GM18526 (cell line): ENCODE measurements around the gene MIA3.
A peak's percentile ranks its signal among the peaks of the same experiment; 100 is the strongest.

ENCODE experiments used
- POLR2A ChIP-seq: IDR thresholded peaks from 3 replicates; pipeline ENCODE4 v1.6.1; 2011; ENCODE audit not compliant: insufficient read length; ENCODE audit errors: extremely low read depth

MIA3 gene

DNA sequence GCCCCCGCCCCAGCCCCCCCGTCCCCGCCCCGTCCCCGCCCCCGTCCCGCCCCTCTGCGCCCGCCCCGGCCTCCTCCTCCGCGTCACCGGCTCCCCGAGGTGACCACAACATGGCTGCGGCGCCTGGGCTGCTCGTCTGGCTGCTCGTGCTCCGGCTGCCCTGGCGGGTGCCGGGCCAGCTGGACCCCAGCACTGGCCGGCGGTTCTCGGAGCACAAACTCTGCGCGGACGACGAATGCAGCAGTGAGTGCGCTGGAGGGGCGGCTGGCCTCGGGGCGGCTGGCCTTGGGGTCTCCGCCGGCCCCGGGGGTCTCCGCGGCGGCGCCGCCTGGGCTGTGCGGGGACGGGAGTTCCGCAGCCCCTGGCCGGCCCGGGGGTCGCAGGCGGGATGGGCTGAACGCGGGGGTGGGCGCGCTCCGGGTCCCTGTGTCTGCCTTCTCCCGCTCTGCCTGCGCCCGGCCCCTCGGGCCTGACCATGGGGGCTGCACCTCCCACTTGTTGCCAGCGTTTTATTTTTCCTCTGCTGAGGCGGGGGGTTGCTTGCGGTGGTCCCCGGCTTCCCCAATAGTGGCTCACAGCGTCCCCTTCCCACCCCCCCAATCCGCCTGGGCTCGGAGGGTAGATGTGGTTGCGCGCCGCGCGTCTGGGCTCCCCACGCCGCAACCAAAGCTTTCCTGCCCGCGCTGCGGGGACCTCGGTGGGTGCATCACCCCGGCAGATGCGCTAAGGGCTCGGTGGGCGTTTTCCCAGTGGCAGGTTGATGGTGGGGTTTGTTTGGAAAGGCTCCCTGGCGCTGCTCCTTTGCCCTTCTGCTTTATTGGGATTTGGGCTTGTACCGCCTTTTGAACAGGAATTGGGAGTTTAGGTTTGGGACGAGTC lies at the start of gene MIA3:
TSS of gene MIA3 (plus strand) at position 97 of the 879 bp plus-strand sequence. CDS start at position 111, 14 bp downstream.
- TF ChIP-seq POLR2A = peak; percentile 82

DNA sequence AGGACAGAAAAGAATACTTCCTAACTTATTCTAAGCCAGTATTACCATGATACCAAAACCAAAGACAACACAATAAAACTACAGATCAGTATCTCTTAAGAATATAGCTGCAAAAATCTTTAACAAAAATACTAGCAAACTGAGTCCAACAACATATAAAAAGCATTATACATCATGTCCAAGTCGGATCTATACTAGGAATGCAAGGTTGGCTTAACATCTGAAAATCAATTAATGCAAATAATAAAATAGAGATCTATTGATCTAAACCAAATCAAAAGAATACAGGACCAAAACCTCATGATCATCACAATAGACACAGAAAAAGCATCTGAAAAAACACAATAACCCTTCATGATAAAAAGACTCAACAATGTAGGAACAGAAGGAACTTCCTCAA lies 47.1 kb upstream of the MIA3 start:
- no peak for TF ChIP-seq POLR2A

DNA sequence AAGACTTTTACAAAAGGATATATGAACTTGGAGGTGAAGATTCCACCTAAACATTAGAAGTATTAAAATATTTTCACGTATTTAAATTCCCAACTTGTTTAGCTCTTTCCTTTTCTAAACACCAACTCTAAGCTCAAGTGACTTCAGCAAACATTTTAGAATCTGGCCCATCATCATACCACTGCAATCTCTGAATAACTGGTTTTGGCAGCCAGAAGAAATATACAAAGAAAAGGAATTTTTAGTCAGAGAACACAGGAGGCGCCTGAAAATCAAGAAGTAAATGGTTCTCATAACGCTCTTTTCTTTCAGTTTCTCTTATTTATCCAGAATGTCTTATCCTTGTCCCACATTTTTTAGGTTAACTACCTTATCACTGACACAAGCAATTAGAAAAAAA lies 38.6 kb upstream of the MIA3 start:
- no peak for TF ChIP-seq POLR2A

GRCh38 chr1:222582099-222582774 lies 35.7 kb upstream of the MIA3 start:
- no peak for TF ChIP-seq POLR2A

DNA sequence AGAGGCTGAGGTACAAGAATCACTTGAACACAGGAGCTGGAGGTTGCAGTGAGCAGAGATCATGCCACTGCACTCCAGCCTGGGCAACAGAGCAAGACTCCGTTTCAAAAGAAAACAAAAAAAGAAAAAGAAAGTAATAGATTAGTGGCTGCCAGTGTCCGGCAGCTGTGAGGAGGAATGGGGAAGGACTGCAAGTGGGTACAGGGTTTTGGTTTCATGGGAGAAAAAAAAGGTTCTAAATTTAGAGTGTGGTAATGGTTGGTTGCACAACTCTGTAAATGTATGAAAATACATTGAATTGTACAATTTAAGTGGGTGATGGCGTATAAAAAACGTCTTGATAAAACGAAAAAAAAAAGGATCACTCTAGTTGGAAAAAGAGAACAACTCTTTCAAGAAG lies 34.8 kb upstream of the MIA3 start:
- no peak for TF ChIP-seq POLR2A

- no peak for TF ChIP-seq POLR2A
Observed at GRCh38 chr1:222586842-222587241, 31.1 kb upstream of the MIA3 start.

DNA sequence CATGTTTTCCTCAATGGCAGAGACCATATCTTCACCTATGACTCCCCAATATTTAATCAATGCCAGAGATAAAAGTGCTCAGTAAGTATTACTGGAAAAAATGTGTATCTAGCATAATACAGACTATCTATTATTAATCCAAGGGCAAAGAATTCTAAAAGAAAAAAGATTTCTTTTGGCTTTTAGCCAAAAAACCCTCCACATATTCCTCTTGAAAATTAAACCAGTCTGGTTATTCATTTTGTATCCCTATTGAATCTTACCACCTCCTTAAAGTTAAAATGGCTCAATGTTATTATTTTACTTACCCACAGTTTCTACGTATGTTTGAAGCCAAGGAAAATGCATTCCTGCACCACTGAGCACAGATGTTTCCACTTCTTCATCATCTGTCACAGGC lies 29.8 kb upstream of the MIA3 start:
- no peak for TF ChIP-seq POLR2A

GRCh38 chr1:222589462-222590302 lies 28.2 kb upstream of the MIA3 start, which contains the start of gene TAF1A:
Gene TAF1A (minus strand): TSS chr1:222589933.
- peak; percentile 55 for TF ChIP-seq POLR2A

DNA sequence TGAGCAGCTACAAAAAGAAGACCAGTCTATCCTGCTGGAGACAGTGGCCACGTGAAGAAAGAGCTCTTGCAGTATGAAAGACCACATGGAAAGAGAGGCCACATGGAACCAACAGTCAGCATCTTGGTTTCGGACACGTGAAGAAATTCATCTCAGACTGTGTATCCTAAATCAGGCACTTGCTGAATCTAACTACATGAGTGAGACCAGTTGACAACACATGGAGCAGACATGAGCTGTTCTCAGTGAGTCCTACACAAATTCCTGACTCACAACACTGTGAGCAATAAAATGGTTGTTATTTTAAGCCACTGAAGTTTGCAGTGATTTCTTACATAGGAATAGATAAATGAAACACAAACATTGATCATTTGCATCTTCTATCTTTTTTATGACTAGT lies 25.7 kb upstream of the MIA3 start:
- TF ChIP-seq POLR2A = no peak

DNA sequence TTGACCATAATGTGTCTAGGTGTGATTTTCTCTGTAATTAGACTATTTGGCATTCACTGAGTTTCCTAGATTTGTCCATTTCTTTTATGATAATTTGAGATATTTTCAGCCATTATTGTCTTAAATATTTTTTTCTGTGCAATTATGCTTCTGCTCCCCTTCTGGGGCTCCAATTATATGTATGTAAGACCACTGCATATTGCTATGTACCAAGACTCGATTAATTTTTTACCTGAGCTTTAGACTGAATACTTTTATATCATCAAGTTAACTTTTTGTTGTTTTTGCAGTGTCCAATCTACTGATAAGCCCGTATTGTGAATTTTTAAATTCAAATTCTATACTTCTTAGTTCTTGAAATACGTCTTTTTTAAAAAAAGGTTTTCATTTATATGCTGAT lies 23.1 kb upstream of the MIA3 start:
- no peak for TF ChIP-seq POLR2A

GRCh38 chr1:222596696-222597095 lies 21.2 kb upstream of the MIA3 start:
- no peak for TF ChIP-seq POLR2A

GRCh38 chr1:222600281-222600680 lies 17.6 kb upstream of the MIA3 start:
- TF ChIP-seq POLR2A = no peak

DNA sequence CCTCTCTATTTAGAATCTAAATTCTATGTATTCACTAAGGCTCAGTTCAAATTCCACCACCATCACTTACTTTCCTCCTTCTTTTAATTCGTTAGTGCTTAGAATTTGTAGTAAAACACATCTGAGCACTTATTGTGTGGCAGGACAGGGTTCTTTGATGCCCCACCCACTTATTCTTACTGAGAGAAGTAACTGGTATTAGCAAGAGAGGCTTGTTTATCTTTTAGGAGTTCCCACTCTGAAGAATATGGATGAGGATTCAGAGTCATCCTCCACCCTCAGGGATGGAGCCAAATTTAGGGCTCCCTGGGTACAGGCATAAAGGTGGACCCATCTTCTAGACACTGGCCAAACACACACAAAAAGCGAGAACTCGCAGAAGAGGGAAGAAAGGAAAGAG lies 16.6 kb upstream of the MIA3 start:
- TF ChIP-seq POLR2A = no peak

DNA sequence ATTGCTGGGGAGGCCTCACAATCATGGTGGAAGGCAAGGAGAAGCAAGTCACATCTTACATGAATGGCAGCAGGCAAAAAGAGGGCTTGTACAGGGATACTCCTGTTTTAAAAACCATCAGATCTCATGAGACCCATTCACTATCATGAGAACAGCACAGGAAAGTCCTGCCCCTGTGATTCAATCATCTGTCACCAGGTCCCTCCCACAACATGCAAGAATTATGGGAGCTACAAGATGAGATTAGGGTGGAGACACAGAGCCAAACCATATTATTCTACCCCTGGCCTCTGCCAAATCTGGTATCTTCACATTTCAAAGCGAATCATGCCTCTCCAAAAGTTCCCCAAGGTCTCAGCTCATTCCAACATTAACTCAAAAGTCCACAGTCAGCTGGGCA lies 11.1 kb upstream of the MIA3 start:
- TF ChIP-seq POLR2A = no peak

DNA sequence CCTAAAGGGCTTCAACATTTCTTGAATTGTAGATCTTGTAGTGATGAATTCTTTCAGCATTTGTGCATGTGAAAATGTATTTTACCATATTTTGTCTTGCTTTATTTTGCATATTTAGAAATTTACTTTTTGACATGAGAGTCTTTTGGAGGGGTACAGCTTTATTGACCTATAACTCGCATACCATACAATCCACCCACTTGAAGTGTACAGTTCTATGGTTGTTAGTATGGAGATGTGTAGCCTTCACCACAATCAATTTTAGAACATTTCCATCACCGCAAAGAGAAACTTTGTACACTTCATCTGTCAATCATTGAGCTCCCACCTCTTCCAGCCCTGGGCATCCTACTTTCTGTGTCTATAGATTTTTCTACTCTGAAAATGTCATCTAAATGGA lies 7.2 kb upstream of the MIA3 start:
- TF ChIP-seq POLR2A = no peak
